Uterus (tissue), 2 donors: ENCODE measurements around the gene INPP5D.

Source experiments
- POLR2A ChIP-seq, 2 donors: fragments of 450-650 bp; IDR thresholded peaks; one replicate each; pipeline ENCODE4 v1.6.1; 2016; ENCODE audit warnings: antibody characterized with exemption in 2 of 2, mild to moderate bottlenecking in 1 of 2, moderate library complexity in 1 of 2
- TF ChIP-seq, protein P1 (sequence below), 4 experiments: fragments of 200-600 bp in 2 of 4; fragments of 450-650 bp in 2 of 4; sonication (generic) in 2 of 4; IDR thresholded peaks; one replicate each; pipeline ENCODE4 v1.5.1; 2016 to 2019; ENCODE audit warnings: antibody characterized with exemption in 4 of 4, mild to moderate bottlenecking in 2 of 4, moderate library complexity in 1 of 4

DNA sequence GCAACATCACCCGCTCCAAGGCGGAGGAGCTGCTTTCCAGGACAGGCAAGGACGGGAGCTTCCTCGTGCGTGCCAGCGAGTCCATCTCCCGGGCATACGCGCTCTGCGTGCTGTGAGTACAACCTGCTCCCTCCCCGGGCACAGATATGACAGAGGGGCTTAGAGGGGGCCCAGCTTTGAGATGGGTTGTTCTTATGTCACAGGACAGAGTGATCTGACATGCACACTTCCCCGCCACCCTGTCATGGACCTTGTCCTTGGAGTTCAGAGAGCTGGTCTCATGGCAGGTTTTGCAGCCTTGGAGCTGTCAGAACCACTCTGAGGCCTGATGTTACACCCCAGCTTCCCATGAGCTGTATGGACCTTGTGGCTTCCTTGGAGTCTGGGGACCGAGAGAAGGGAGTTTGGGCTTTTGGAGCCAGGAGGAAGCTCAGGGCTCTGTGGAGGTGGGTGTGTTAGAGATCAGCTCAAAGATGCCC, 398 bp downstream of the INPP5D start:
- no peak for TF ChIP-seq POLR2A (IDR thresholded peaks at IDR 0.05)
- TF ChIP-seq, protein P1, sequence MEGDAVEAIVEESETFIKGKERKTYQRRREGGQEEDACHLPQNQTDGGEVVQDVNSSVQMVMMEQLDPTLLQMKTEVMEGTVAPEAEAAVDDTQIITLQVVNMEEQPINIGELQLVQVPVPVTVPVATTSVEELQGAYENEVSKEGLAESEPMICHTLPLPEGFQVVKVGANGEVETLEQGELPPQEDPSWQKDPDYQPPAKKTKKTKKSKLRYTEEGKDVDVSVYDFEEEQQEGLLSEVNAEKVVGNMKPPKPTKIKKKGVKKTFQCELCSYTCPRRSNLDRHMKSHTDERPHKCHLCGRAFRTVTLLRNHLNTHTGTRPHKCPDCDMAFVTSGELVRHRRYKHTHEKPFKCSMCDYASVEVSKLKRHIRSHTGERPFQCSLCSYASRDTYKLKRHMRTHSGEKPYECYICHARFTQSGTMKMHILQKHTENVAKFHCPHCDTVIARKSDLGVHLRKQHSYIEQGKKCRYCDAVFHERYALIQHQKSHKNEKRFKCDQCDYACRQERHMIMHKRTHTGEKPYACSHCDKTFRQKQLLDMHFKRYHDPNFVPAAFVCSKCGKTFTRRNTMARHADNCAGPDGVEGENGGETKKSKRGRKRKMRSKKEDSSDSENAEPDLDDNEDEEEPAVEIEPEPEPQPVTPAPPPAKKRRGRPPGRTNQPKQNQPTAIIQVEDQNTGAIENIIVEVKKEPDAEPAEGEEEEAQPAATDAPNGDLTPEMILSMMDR (IDR thresholded peaks at IDR 0.05): no peak
